GM12891 (cell line): ENCODE data around the gene CDH22.

Experiments used
- POLR2A ChIP-seq: IDR thresholded peaks from 2 replicates; pipeline ENCODE4 v1.6.1; 2011; ENCODE audit warnings: low read depth, low read length, control low read depth
- TAF1 ChIP-seq: IDR thresholded peaks from 2 replicates; pipeline ENCODE4 v1.6.1; 2011; ENCODE audit warnings: low read depth, low read length, control low read depth

GRCh38 chr20:46316984-46317684, 8.8 kb upstream of the CDH22 start:
- no peak for TF ChIP-seq POLR2A
- no peak for TF ChIP-seq TAF1
